Measurements from ENCODE around the gene TMEM174.

Gene TMEM174

DNA sequence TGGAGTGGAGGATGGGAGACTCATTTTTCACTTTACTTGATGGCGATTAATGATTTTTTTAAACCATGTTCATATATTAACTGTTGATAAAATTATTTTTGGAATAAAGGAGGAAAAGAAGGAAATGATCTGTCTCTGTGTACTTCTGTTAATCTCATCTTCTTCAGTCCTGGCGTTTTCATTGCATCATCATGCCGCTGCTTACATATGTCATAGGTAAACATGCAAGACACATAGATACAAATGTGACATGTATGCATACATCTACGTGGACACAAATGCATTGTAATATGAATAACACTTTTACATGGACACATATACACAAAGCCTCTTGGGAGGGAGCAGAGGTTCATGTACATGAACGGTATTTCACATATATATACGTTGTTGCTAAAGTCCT, 10.0 kb downstream of the TMEM174 start:
- DNase-seq (ENCODE audit: low read depth, low spot score): no peak
- Histone ChIP-seq H3K9me3 (ENCODE audit: insufficient read depth, low read length) (peaks cover 11% of the 10 kb centered on the region; the same call in 1 of the 2 replicates), H3K27me3 (ENCODE audit: insufficient read depth, insufficient read length) (no peaks in the 10 kb centered on the region)

DNA sequence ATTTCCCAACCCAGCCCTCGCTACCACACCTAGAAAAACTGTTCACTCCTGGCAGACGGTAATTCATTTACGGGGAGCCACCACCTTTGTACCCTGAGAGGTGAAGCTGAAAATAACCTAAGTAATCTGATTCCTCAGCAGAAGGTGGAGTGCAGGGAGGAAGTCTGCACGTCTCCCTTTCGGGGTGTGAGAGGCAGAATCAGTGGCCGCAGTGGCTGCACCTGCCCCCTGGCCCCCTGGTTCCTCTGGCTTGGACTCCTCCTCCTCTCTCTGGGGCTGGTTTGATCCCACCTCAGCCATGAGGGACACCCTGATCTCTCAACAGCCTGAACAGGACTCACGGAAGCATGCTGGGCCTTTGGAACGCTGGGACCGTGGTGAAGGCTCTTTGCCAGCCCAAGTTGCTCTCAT, 10.5 kb downstream of the TMEM174 start:
- no peak for DNase-seq (ENCODE audit: low read depth, low spot score)
- H3K36me3 ChIP-seq (ENCODE audit: insufficient read depth, insufficient read length, low read length): no peaks in the 10 kb centered on the region
- TF ChIP-seq YY1 (IDR thresholded peaks at IDR 0.05; ENCODE audit: insufficient read depth, insufficient read length): no peak
- TF ChIP-seq ZNF274 (IDR thresholded peaks at IDR 0.05; ENCODE audit: low read depth, low read length): no peak
- no peak for TF ChIP-seq SUZ12 (IDR thresholded peaks at IDR 0.05; ENCODE audit: extremely low read depth, insufficient read depth, insufficient read length)

More for the DNA sequence above, 10.0 kb downstream of the TMEM174 start:
- TF ChIP-seq YY1 (IDR thresholded peaks at IDR 0.05; ENCODE audit: insufficient read depth, insufficient read length) (no peak), SUZ12 (IDR thresholded peaks at IDR 0.05; ENCODE audit: extremely low read depth, insufficient read depth, insufficient read length) (no peak), ZNF274 (IDR thresholded peaks at IDR 0.05; ENCODE audit: low read depth, low read length) (no peak)
- Histone ChIP-seq H3K4me1 (ENCODE audit: insufficient read depth, insufficient read length) (no peaks in the 10 kb centered on the region), H3K9ac (ENCODE audit: insufficient read length, low read depth) (no peak overlapping the region), H3K4me3 (ENCODE audit: insufficient read length, low read depth) (no peak overlapping the region), H3K36me3 (ENCODE audit: insufficient read depth, insufficient read length, low read length) (no peaks in the 10 kb centered on the region)

DNA sequence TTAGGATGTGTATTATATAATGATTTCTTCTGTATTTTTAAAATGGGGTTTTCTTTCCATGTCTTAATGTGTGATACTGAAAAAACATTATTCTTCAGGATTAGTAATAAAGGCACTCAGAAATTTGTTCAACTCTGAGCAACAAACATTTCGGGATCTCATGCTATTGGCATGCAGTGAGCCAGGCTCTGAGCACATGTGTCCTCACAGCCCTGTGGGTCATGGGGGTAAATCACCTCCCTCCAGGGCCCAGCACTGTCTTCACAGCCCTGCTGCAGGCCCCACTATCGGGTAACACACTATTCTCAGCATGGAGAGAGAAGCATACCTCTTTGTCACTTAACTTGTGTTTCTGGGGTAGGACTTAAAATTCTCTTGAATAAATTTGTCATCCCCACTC, 14.0 kb downstream of the TMEM174 start:
- no peaks in the 10 kb centered on the region for H3K36me3 ChIP-seq (ENCODE audit: insufficient read depth, insufficient read length, low read length)
- peaks cover 11% of the 10 kb centered on the region; the same call in 1 of the 2 replicates for H3K9me3 ChIP-seq (ENCODE audit: insufficient read depth, low read length)
- DNase-seq (ENCODE audit: low read depth, low spot score): no peak
- TF ChIP-seq ZNF274 (IDR thresholded peaks at IDR 0.05; ENCODE audit: low read depth, low read length) (no peak), SUZ12 (IDR thresholded peaks at IDR 0.05; ENCODE audit: extremely low read depth, insufficient read depth, insufficient read length) (no peak)
- H3K9ac ChIP-seq (ENCODE audit: insufficient read length, low read depth): no peak overlapping the region
- H3K4me1 ChIP-seq (ENCODE audit: insufficient read depth, insufficient read length): peaks cover 3% of the 10 kb centered on the region
- no peaks in the 10 kb centered on the region for H3K27me3 ChIP-seq (ENCODE audit: insufficient read depth, insufficient read length)
- H3K4me3 ChIP-seq (ENCODE audit: insufficient read length, low read depth): no peak overlapping the region

More for the DNA sequence above, 10.5 kb downstream of the TMEM174 start:
- Histone ChIP-seq H3K4me1 (ENCODE audit: insufficient read depth, insufficient read length) (no peaks in the 10 kb centered on the region), H3K9me3 (ENCODE audit: insufficient read depth, low read length) (peaks cover 11% of the 10 kb centered on the region; the same call in 1 of the 2 replicates), H3K27me3 (ENCODE audit: insufficient read depth, insufficient read length) (no peaks in the 10 kb centered on the region), H3K4me3 (ENCODE audit: insufficient read length, low read depth) (no peak overlapping the region), H3K9ac (ENCODE audit: insufficient read length, low read depth) (no peak overlapping the region)

DNA sequence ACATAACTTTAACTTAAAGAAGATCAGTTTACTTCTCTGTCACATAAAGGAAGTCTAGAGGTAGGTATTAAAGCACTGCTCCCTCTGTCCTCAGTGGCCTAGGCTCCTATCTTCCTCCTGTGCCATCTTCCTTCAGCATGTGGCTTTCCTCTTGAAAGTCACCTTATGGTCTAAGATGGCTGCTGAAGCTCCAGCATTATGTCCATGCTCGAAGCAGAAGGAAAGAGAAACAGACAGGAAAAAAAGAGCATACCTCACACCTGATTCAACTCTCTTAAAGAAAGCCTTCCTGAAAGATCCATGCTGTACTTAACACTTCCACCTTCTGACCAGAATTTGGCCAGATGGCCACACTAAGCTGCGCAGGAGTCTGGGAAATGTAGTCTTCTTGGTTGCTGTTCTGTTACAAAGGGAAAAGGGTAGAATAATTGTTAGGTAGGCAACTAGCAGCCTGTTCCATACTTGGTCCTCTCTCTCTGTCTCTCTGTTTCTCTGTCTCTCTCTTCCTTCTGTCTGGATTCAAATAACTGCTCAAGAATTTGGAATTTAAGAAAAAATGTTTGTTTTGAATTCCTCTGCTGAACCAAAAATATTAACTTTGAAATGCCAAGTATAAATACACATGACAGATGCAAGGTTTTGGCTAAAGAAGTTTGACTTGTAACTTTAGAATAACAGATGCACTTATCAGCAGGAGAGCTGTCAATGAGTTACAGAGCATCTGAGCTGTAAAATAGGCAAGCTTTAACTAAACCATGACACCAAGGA, 16.0 kb downstream of the TMEM174 start:
- DNase-seq (ENCODE audit: low read depth, low spot score): no peak
- H3K4me3 ChIP-seq (ENCODE audit: insufficient read length, low read depth): no peak overlapping the region

DNA sequence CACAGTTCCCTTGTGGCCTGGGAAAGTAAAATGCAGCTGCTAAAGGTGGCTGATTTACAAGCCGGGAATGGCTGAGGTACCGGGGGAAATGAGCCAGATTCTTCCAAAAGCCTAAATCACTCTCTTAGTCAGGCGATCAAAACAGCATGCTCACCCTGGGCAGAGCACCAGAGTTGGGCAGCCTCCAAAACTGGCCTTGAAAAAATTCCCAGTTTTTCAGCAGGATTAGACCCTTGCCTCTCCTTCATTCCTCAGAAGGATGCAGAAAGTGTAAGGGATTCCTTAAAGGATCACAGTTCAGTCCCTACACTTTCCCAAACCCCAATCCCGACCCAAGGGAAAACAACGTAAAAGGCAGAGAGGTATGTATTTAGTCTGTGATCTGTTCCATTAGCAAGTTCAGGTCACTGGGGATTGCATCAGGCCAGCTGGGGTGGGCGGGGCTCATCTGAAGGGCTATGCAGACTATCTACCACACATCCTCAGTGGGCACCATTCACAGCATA, 16.9 kb downstream of the TMEM174 start:
- H3K36me3 ChIP-seq (ENCODE audit: insufficient read depth, insufficient read length, low read length): no peaks in the 10 kb centered on the region
- H3K9me3 ChIP-seq (ENCODE audit: insufficient read depth, low read length): peaks cover 3% of the 10 kb centered on the region; the same call in 1 of the 2 replicates
- H3K4me3 ChIP-seq (ENCODE audit: insufficient read length, low read depth): no peak overlapping the region
- DNase-seq (ENCODE audit: low read depth, low spot score): no peak
- TF ChIP-seq SUZ12 (IDR thresholded peaks at IDR 0.05; ENCODE audit: extremely low read depth, insufficient read depth, insufficient read length) (no peak), YY1 (IDR thresholded peaks at IDR 0.05; ENCODE audit: insufficient read depth, insufficient read length) (no peak), ZNF274 (IDR thresholded peaks at IDR 0.05; ENCODE audit: low read depth, low read length) (no peak)
- no peaks in the 10 kb centered on the region for H3K27me3 ChIP-seq (ENCODE audit: insufficient read depth, insufficient read length)
- peaks cover 3% of the 10 kb centered on the region for H3K4me1 ChIP-seq (ENCODE audit: insufficient read depth, insufficient read length)
- H3K9ac ChIP-seq (ENCODE audit: insufficient read length, low read depth): no peak overlapping the region

More for the DNA sequence above, 16.0 kb downstream of the TMEM174 start:
- no peaks in the 10 kb centered on the region for H3K27me3 ChIP-seq (ENCODE audit: insufficient read depth, insufficient read length)
- H3K36me3 ChIP-seq (ENCODE audit: insufficient read depth, insufficient read length, low read length): no peaks in the 10 kb centered on the region
- H3K4me1 ChIP-seq (ENCODE audit: insufficient read depth, insufficient read length): peaks cover 3% of the 10 kb centered on the region
- no peak for TF ChIP-seq YY1 (IDR thresholded peaks at IDR 0.05; ENCODE audit: insufficient read depth, insufficient read length)
- TF ChIP-seq SUZ12 (IDR thresholded peaks at IDR 0.05; ENCODE audit: extremely low read depth, insufficient read depth, insufficient read length): no peak
- TF ChIP-seq ZNF274 (IDR thresholded peaks at IDR 0.05; ENCODE audit: low read depth, low read length): no peak
- no peak overlapping the region for H3K9ac ChIP-seq (ENCODE audit: insufficient read length, low read depth)
- peaks cover 11% of the 10 kb centered on the region; the same call in 1 of the 2 replicates for H3K9me3 ChIP-seq (ENCODE audit: insufficient read depth, low read length)

DNA sequence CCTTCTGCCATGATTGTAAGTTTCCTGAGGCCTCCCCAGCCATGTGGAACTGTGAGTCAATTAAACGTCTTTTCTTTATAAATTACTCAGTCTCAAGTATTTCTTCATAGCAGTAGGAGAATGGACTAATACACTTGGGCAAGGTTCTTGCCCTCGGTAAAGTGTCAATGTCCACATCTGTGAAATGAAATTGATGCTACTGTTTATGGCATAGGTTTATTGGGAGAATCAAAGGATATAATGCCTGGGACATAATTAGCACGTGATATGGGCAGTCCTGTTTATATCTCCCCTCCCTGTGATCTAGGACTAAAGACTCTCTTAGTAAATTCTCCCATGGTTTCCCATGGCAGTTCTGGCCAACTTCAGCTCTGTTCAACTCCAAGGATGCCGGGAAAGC, 19.4 kb downstream of the TMEM174 start:
- Histone ChIP-seq H3K4me3 (ENCODE audit: insufficient read length, low read depth) (no peak overlapping the region), H3K9ac (ENCODE audit: insufficient read length, low read depth) (no peak overlapping the region), H3K9me3 (ENCODE audit: insufficient read depth, low read length) (no peaks in the 10 kb centered on the region), H3K27me3 (ENCODE audit: insufficient read depth, insufficient read length) (no peaks in the 10 kb centered on the region), H3K4me1 (ENCODE audit: insufficient read depth, insufficient read length) (peaks cover 3% of the 10 kb centered on the region), H3K36me3 (ENCODE audit: insufficient read depth, insufficient read length, low read length) (no peaks in the 10 kb centered on the region)
- no peak for DNase-seq (ENCODE audit: low read depth, low spot score)
- TF ChIP-seq ZNF274 (IDR thresholded peaks at IDR 0.05; ENCODE audit: low read depth, low read length) (no peak), SUZ12 (IDR thresholded peaks at IDR 0.05; ENCODE audit: extremely low read depth, insufficient read depth, insufficient read length) (no peak), YY1 (IDR thresholded peaks at IDR 0.05; ENCODE audit: insufficient read depth, insufficient read length) (no peak)

DNA sequence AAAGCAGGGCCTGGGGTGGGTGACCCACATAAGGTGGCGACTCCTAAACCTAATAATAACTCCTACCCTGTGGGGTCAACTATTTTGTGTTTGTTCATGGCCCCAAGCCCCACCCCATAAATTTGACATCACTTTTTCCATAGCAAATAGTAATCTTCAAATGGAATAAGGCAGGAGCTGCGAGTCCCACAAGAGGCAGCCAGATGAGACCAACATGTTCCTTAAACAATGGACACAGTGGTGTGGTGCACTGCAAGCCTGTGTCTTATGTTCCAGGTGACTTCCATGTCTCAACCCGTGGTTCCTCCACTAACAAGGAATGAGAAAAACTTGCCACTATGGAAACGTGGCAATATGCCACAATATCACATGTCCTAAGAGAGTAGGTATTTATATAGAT, 20.6 kb downstream of the TMEM174 start:
- H3K9me3 ChIP-seq (ENCODE audit: insufficient read depth, low read length): no peaks in the 10 kb centered on the region
- H3K36me3 ChIP-seq (ENCODE audit: insufficient read depth, insufficient read length, low read length): no peaks in the 10 kb centered on the region
- no peak overlapping the region for H3K9ac ChIP-seq (ENCODE audit: insufficient read length, low read depth)
- H3K4me1 ChIP-seq (ENCODE audit: insufficient read depth, insufficient read length): peaks cover 3% of the 10 kb centered on the region
- no peak for DNase-seq (ENCODE audit: low read depth, low spot score)
- no peak overlapping the region for H3K4me3 ChIP-seq (ENCODE audit: insufficient read length, low read depth)
- TF ChIP-seq YY1 (IDR thresholded peaks at IDR 0.05; ENCODE audit: insufficient read depth, insufficient read length) (no peak), SUZ12 (IDR thresholded peaks at IDR 0.05; ENCODE audit: extremely low read depth, insufficient read depth, insufficient read length) (no peak), ZNF274 (IDR thresholded peaks at IDR 0.05; ENCODE audit: low read depth, low read length) (no peak)
- H3K27me3 ChIP-seq (ENCODE audit: insufficient read depth, insufficient read length): no peaks in the 10 kb centered on the region
